HG03558 (cell line): Measurements from ENCODE around the gene CPNE5.
A peak's percentile ranks its signal among the peaks of the same experiment; 100 is the strongest.

Experiments
- ATAC-seq: cut with Tn5 transposase; IDR thresholded peaks from one replicate; pipeline ENCODE4 v1.9.1; 2021; ENCODE audit warnings: moderate number of reproducible peaks; ENCODE audit not compliant: unreplicated experiment; ENCODE audit errors: extremely low read depth

The CPNE5 gene

GRCh38 chr6:36838896-36839748, at the start of gene CPNE5:
Gene CPNE5 (minus strand): TSS chr6:36839444. CDS start chr6:36839377, 67 bp downstream.
- no peak for ATAC-seq

- ATAC-seq: no peak
Measured at GRCh38 chr6:36888115-36888643, 48.9 kb upstream of the CPNE5 start.

GRCh38 chr6:36886950-36887618, 47.8 kb upstream of the CPNE5 start:
- ATAC-seq: no peak

- peak; percentile 79 for ATAC-seq
Measured at GRCh38 chr6:36885461-36886401, 46.5 kb upstream of the CPNE5 start, which contains the start of gene C6orf89. Gene C6orf89 (plus strand): TSS chr6:36885952. CDS start chr6:36899445, 13,493 bp downstream.

- ATAC-seq: no peak
Measured at GRCh38 chr6:36884610-36885009, 45.4 kb upstream of the CPNE5 start.

- ATAC-seq: no peak
Measured at GRCh38 chr6:36875250-36875633, 36.0 kb upstream of the CPNE5 start.

- peak; percentile 32 for ATAC-seq
Measured at GRCh38 chr6:36874443-36875249, 35.4 kb upstream of the CPNE5 start, which contains the start of gene PPIL1. Gene PPIL1 (minus strand): TSS chr6:36874803. CDS start chr6:36874772, 31 bp downstream.

- ATAC-seq: no peak
Measured at GRCh38 chr6:36873612-36874442, 34.6 kb upstream of the CPNE5 start.

GRCh38 chr6:36873115-36873514, 33.9 kb upstream of the CPNE5 start:
- no peak for ATAC-seq

- ATAC-seq: no peak
Measured at GRCh38 chr6:36871686-36872085, 32.4 kb upstream of the CPNE5 start.

GRCh38 chr6:36867471-36868224, 28.4 kb upstream of the CPNE5 start:
- ATAC-seq: no peak

GRCh38 chr6:36865835-36866234, 26.6 kb upstream of the CPNE5 start:
- ATAC-seq: no peak

GRCh38 chr6:36863670-36864540, 24.7 kb upstream of the CPNE5 start:
- ATAC-seq: no peak

GRCh38 chr6:36862848-36863382, 23.7 kb upstream of the CPNE5 start:
- ATAC-seq: no peak

- no peak for ATAC-seq
Measured at GRCh38 chr6:36862164-36862847, 23.1 kb upstream of the CPNE5 start.

GRCh38 chr6:36860126-36860525, 20.9 kb upstream of the CPNE5 start:
- no peak for ATAC-seq
